HCT116 (cell line): Measurements from ENCODE around the gene CCDC3. TPM values are rescaled to one million over a fixed set of nuclear protein-coding genes. Genes with fewer than 3 reads are reported as not detected.

Source experiments
- ATAC-seq: fragments of 200-7000 bp; cut with Tn5 transposase; 2 replicates; pipeline ENCODE4 v1.9.1; 2020; ENCODE audit warnings: mild to moderate bottlenecking, moderate library complexity
- BruUV-seq: library from RNA; stranded (reverse); fragments of 400-500 nt; replicated peaks from 2 replicates; lab custom pipeline; 2021; lab: Mats Ljungman, UMichigan
- CTCF ChIA-PET: fragments of 300-600 bp; sonication (Branson Sonifier 250); formaldehyde crosslinking; loops from one replicate; lab custom pipeline; 2021; ENCODE audit warnings: antibody characterized with exemption; lab: Charles Lee
- POLR2A ChIA-PET: fragments of 300-600, 350-600 bp; sonication (Branson Sonifier 250); formaldehyde crosslinking; loops from one replicate; lab custom pipeline; 2021; ENCODE audit warnings: antibody characterized with exemption; lab: Charles Lee
- RAD21 ChIA-PET, 2 experiments: fragments of 300-600 bp; sonication (Branson Sonifier 250); formaldehyde crosslinking; loops; one replicate each; lab custom pipeline; 2023; ENCODE audit warnings: low total read pairs in 2 of 2; ENCODE audit not compliant: uncharacterized antibody in 2 of 2, unreplicated experiment in 2 of 2, low non-redundant PET in 1 of 2; lab: Charles Lee
- DNase-seq: peaks from one replicate; pipeline ENCODE4 v3.0.0-alpha.2; 2010; ENCODE audit warnings: low read depth, low spot score
- H2AFZ ChIP-seq: fragments of 200-600 bp; shearing (Covaris generic), sonication (generic); 2 replicates; pipeline ENCODE4 v1.6.1; 2017; ENCODE audit warnings: low read depth, mixed run types, mixed read lengths, antibody characterized with exemption, low read length; ENCODE audit not compliant: poor library complexity, severe bottlenecking
- H3K27ac ChIP-seq: 2 replicates; pipeline ENCODE4 v1.5.1; 2012; ENCODE audit warnings: low read depth, low read length
- H3K27me3 ChIP-seq: fragments of 200-600 bp; sonication (generic); 2 replicates; pipeline ENCODE4 v1.6.1; 2016; ENCODE audit warnings: mixed run types, low read length, mixed read lengths; ENCODE audit not compliant: insufficient read depth
- H3K36me3 ChIP-seq, 2 experiments: fragments of 200-500 bp in 1 of 2; fragments of 200-600 bp in 1 of 2; sonication (Bioruptor generic) in 1 of 2; sonication (generic) in 1 of 2; 2 replicates each; pipeline versions ENCODE4 v1.5.1 to v1.6.1; 2014 to 2016; ENCODE audit warnings: low read length in 2 of 2, inconsistent platforms in 1 of 2, mixed read lengths in 1 of 2, mixed run types in 1 of 2; ENCODE audit not compliant: insufficient read depth in 2 of 2, control insufficient read depth in 1 of 2
- H3K4me1 ChIP-seq, 2 experiments: fragments of 200-600 bp in 1 of 2; sonication (generic) in 1 of 2; 2 replicates each; pipeline versions ENCODE4 v1.5.1 to v1.6.1; 2012 to 2017; ENCODE audit warnings: low read length in 2 of 2, inconsistent platforms in 1 of 2, mild to moderate bottlenecking in 1 of 2, mixed read lengths in 1 of 2, mixed run types in 1 of 2, moderate library complexity in 1 of 2; ENCODE audit not compliant: insufficient read depth in 2 of 2, control insufficient read depth in 1 of 2
- H3K4me2 ChIP-seq: fragments of 200-600 bp; sonication (generic); 2 replicates; pipeline ENCODE4 v1.6.1; 2017; ENCODE audit warnings: mixed run types, low read length, mixed read lengths
- H3K4me3 ChIP-seq, 2 experiments: fragments of 200-600 bp in 1 of 2; sonication (generic) in 1 of 2; replicated peaks in 1 of 2; 2 replicates each; pipeline ENCODE4 v1.5.1; 2011 to 2016; ENCODE audit warnings: low read length in 2 of 2, control low read depth in 1 of 2, low read depth in 1 of 2, mild to moderate bottlenecking in 1 of 2, mixed read lengths in 1 of 2, mixed run types in 1 of 2
- H3K79me2 ChIP-seq: fragments of 200-600 bp; sonication (generic); 2 replicates; pipeline ENCODE4 v1.6.1; 2017; ENCODE audit warnings: mild to moderate bottlenecking, mixed run types, low read length, moderate library complexity, mixed read lengths; ENCODE audit not compliant: insufficient read depth
- H3K9ac ChIP-seq: fragments of 200-600 bp; sonication (generic); 2 replicates; pipeline ENCODE4 v1.6.1; 2016; ENCODE audit warnings: low read length, mixed read lengths
- H3K9me2 ChIP-seq: fragments of 200-600 bp; sonication (generic), shearing (Covaris generic); 2 replicates; pipeline ENCODE4 v1.6.1; 2017; ENCODE audit warnings: mixed run types, mild to moderate bottlenecking, moderate library complexity; ENCODE audit not compliant: insufficient read depth
- H3K9me3 ChIP-seq, 2 experiments: fragments of 200-500 bp in 1 of 2; fragments of 200-600 bp in 1 of 2; sonication (Bioruptor generic) in 1 of 2; sonication (generic) in 1 of 2; 2 replicates each; pipeline ENCODE4 v1.6.1; 2014 to 2017; ENCODE audit warnings: low read length in 2 of 2, mixed read lengths in 2 of 2, inconsistent platforms in 1 of 2, low read depth in 1 of 2, mild to moderate bottlenecking in 1 of 2, mixed run types in 1 of 2, moderate library complexity in 1 of 2; ENCODE audit not compliant: control insufficient read depth in 1 of 2, insufficient read depth in 1 of 2
- H4K20me1 ChIP-seq: fragments of 200-600 bp; sonication (generic), shearing (Covaris generic); 2 replicates; pipeline ENCODE4 v1.6.1; 2017; ENCODE audit warnings: mixed run types, mild to moderate bottlenecking, moderate library complexity; ENCODE audit not compliant: insufficient read depth
- CBX3 ChIP-seq: IDR thresholded peaks from 2 replicates; pipeline ENCODE4 v1.6.1; 2012; ENCODE audit warnings: low read depth
- EZH2phosphoT487 ChIP-seq: fragments of 200-600 bp; IDR thresholded peaks from 2 replicates; pipeline ENCODE4 v1.6.1; 2018; ENCODE audit warnings: antibody characterized with exemption, borderline replicate concordance
- SIN3A ChIP-seq: IDR thresholded peaks from 2 replicates; pipeline ENCODE4 v1.6.1; 2012; ENCODE audit warnings: low read depth
- SP1 ChIP-seq: IDR thresholded peaks from 2 replicates; pipeline ENCODE4 v1.6.1; 2012; ENCODE audit warnings: low read depth
- SRF ChIP-seq: IDR thresholded peaks from 2 replicates; pipeline ENCODE4 v1.6.1; 2012; ENCODE audit warnings: low read depth
- ZNF274 ChIP-seq: fragments of 200-500 bp; sonication (Bioruptor generic); IDR thresholded peaks from 2 replicates; pipeline ENCODE4 v1.6.1; 2014; ENCODE audit warnings: mild to moderate bottlenecking, low read depth, low read length, inconsistent platforms
- intact Hi-C: fragments of 100-400 bp; cut with micrococcal nuclease; formaldehyde crosslinking; loops from 2 replicates; pipeline ENCODE4 v1.10.0; 2022
- total RNA-seq: library from RNA; stranded (reverse); gene quantifications from one replicate; pipeline ENCODE4 v1.2.1, GENCODE V29; 2021; ENCODE audit not compliant: unreplicated experiment
- TF ChIP-seq, protein P1 (sequence below), 3 experiments: fragments of 200-600 bp in 1 of 3; sonication (generic) in 1 of 3; IDR thresholded peaks in 2 of 3; conservative IDR thresholded peaks in 1 of 3; 2 replicates each; pipeline ENCODE4 v1.5.1; 2012 to 2017; ENCODE audit warnings: low read depth in 2 of 3, low read length in 2 of 3, antibody characterized with exemption in 1 of 3, borderline replicate concordance in 1 of 3, control low read depth in 1 of 3, mild to moderate bottlenecking in 1 of 3, mixed read lengths in 1 of 3, mixed run types in 1 of 3, moderate library complexity in 1 of 3; ENCODE audit not compliant: insufficient read depth in 1 of 3
- TF ChIP-seq, protein P2 (sequence below): IDR thresholded peaks from 2 replicates; pipeline ENCODE4 v1.6.1; 2011; ENCODE audit warnings: mild to moderate bottlenecking, low read length, moderate library complexity; ENCODE audit not compliant: insufficient replicate concordance; ENCODE audit errors: extremely low read depth

Gene CCDC3
- total RNA-seq, 1 experiment from 2014 or later = 10.5 TPM

DNA sequence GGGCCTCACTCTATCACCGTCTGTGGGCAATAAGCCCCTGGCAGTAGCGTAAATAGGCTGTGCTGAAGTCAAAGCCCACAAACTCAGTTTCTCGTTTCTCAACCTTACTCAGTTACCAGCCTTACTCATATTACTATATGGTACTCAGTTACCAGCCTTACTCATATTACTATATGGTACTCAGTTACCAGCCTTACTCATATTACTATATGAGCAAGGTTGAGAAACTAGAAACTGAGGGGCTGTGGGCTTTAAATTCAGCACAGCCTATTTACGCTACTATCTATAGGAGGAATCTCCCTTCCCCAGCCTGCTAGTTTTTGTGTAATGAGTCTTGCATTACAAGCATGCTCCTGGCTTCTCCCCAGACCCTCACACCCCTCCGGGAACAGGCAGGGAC lies 35.4 kb downstream of the CCDC3 start:
- H3K27ac ChIP-seq = no peak overlapping the region
- H4K20me1 ChIP-seq = no peaks in the 10 kb centered on the region
- H3K36me3 ChIP-seq = no peaks in the 10 kb centered on the region
- no peak overlapping the region for H3K9ac ChIP-seq
- RAD21 ChIA-PET = no interaction called here
- POLR2A ChIA-PET = no interaction called here
- no peaks in the 10 kb centered on the region for H3K27me3 ChIP-seq
- CTCF ChIA-PET = no interaction called here
- no peaks in the 10 kb centered on the region for H3K9me3 ChIP-seq
- TF ChIP-seq CBX3 (no peak), SRF (no peak), SP1 (no peak), EZH2phosphoT487 (no peak)
- TF ChIP-seq, protein P1, sequence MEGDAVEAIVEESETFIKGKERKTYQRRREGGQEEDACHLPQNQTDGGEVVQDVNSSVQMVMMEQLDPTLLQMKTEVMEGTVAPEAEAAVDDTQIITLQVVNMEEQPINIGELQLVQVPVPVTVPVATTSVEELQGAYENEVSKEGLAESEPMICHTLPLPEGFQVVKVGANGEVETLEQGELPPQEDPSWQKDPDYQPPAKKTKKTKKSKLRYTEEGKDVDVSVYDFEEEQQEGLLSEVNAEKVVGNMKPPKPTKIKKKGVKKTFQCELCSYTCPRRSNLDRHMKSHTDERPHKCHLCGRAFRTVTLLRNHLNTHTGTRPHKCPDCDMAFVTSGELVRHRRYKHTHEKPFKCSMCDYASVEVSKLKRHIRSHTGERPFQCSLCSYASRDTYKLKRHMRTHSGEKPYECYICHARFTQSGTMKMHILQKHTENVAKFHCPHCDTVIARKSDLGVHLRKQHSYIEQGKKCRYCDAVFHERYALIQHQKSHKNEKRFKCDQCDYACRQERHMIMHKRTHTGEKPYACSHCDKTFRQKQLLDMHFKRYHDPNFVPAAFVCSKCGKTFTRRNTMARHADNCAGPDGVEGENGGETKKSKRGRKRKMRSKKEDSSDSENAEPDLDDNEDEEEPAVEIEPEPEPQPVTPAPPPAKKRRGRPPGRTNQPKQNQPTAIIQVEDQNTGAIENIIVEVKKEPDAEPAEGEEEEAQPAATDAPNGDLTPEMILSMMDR (IDR thresholded peaks at IDR 0.05 in 2 of 3, conservative IDR thresholded peaks at IDR 0.05 in 1 of 3; ENCODE audit: borderline replicate concordance in 1 of 3, insufficient read depth in 1 of 3, low read depth in 2 of 3, low read length in 2 of 3) = no peak
- no TSS peak for BruUV-seq
- intact Hi-C loops = no loop called here
- H3K9me2 ChIP-seq = no peaks in the 10 kb centered on the region
- H2AFZ ChIP-seq = no peak overlapping the region
- H3K79me2 ChIP-seq = no peaks in the 10 kb centered on the region
- no peak overlapping the region for H3K4me3 ChIP-seq
- no peak for ATAC-seq
- no peak for DNase-seq
- no peaks in the 10 kb centered on the region for H3K4me1 ChIP-seq
- no peak overlapping the region for H3K4me2 ChIP-seq

- Histone ChIP-seq H3K27me3 (no peaks in the 10 kb centered on the region), H2AFZ (no peak overlapping the region), H3K79me2 (no peaks in the 10 kb centered on the region), H3K4me1 (no peaks in the 10 kb centered on the region), H3K4me2 (no peak overlapping the region)
- RAD21 ChIA-PET = no interaction called here
- TF ChIP-seq SIN3A (no peak), ZNF274 (no peak)
- TF ChIP-seq, protein P2, sequence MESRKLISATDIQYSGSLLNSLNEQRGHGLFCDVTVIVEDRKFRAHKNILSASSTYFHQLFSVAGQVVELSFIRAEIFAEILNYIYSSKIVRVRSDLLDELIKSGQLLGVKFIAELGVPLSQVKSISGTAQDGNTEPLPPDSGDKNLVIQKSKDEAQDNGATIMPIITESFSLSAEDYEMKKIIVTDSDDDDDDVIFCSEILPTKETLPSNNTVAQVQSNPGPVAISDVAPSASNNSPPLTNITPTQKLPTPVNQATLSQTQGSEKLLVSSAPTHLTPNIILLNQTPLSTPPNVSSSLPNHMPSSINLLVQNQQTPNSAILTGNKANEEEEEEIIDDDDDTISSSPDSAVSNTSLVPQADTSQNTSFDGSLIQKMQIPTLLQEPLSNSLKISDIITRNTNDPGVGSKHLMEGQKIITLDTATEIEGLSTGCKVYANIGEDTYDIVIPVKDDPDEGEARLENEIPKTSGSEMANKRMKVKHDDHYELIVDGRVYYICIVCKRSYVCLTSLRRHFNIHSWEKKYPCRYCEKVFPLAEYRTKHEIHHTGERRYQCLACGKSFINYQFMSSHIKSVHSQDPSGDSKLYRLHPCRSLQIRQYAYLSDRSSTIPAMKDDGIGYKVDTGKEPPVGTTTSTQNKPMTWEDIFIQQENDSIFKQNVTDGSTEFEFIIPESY = no peak
- TF ChIP-seq, all 23 proteins: peak for 0
- intact Hi-C loops = no loop called here
- Histone ChIP-seq H3K9ac (no peak overlapping the region), H3K9me3 (no peaks in the 10 kb centered on the region), H3K27ac (no peak overlapping the region), H4K20me1 (no peaks in the 10 kb centered on the region), H3K4me3 (no peak overlapping the region), H3K9me2 (no peaks in the 10 kb centered on the region), H3K36me3 (no peaks in the 10 kb centered on the region)
- ChIA-PET CTCF (no interaction called here), POLR2A (no interaction called here)
- no peak for ATAC-seq
- no TSS peak for BruUV-seq
- DNase-seq = no peak
These were observed 35.9 kb downstream of the CCDC3 start for GRCh38 chr10:12965571-12965970.
